LNCaP clone FGC (cell line): ENCODE measurements around the gene RIMS1.

Experiments
- DNase-seq: peaks from one replicate; pipeline ENCODE4 v3.0.0-alpha.2; 2011; ENCODE audit warnings: low read depth
- H3K4me3 ChIP-seq: 2 replicates; pipeline ENCODE4 v1.5.1; 2011; ENCODE audit warnings: mild to moderate bottlenecking, low read depth, low read length, control low read depth
- TF ChIP-seq, protein P1 (sequence below): IDR thresholded peaks from 2 replicates; pipeline ENCODE4 v1.5.1; 2012; ENCODE audit warnings: mild to moderate bottlenecking; ENCODE audit not compliant: control insufficient read depth, insufficient read depth; ENCODE audit errors: extremely low read depth

Gene RIMS1

DNA sequence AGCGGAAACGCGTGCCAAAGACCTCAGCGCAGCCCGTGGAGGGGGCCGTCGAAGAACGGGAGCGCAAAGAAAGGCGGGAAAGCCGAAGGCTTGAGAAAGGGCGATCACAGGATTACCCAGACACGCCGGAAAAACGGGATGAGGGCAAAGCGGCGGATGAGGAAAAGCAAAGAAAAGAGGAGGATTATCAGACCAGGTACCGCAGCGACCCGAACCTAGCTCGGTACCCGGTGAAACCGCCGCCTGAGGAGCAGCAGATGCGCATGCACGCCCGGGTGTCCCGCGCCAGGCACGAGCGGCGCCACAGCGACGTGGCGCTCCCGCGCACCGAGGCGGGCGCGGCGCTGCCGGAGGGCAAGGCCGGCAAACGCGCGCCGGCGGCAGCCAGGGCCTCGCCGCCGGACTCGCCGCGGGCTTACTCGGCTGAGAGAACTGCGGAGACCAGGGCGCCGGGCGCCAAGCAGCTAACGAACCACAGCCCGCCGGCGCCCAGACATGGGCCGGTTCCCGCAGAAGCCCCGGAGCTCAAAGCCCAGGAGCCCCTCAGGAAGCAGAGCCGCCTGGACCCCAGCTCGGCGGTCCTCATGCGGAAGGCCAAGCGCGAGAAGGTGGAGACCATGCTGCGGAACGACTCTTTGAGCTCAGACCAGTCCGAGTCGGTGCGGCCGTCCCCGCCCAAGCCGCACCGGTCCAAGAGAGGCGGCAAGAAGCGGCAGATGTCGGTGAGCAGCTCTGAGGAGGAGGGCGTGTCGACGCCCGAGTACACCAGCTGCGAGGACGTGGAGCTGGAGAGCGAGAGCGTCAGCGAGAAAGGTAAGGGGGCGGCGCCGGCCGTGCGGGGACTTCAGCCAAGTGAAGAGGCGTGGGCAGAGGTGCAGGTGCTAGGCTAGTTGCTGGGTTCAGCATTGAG, 296.2 kb downstream of the RIMS1 start:
- TF ChIP-seq, protein P1, sequence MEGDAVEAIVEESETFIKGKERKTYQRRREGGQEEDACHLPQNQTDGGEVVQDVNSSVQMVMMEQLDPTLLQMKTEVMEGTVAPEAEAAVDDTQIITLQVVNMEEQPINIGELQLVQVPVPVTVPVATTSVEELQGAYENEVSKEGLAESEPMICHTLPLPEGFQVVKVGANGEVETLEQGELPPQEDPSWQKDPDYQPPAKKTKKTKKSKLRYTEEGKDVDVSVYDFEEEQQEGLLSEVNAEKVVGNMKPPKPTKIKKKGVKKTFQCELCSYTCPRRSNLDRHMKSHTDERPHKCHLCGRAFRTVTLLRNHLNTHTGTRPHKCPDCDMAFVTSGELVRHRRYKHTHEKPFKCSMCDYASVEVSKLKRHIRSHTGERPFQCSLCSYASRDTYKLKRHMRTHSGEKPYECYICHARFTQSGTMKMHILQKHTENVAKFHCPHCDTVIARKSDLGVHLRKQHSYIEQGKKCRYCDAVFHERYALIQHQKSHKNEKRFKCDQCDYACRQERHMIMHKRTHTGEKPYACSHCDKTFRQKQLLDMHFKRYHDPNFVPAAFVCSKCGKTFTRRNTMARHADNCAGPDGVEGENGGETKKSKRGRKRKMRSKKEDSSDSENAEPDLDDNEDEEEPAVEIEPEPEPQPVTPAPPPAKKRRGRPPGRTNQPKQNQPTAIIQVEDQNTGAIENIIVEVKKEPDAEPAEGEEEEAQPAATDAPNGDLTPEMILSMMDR = no peak
- H3K4me3 ChIP-seq = peak overlapping the region; percentile 60
- peak; percentile 79 for DNase-seq

DNA sequence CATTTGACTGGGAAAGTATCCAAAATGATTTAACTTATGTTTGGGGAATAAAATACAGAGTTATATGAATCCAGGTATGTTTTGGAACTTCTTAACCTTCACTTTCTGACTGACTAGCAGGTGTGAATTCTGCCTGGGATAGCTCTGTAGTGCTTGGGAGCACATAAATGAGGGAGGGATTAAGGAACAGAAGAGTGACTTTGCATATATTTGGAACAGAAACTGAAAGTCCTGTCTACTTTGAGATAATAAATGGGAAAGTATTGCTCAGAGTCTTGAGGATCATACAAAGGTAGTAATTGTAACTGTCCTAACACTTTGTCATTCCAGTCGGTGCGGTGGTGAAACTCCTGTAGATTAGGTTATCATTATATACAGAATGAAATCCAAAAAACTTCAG, 317.6 kb downstream of the RIMS1 start:
- H3K4me3 ChIP-seq = no peak overlapping the region
- TF ChIP-seq, protein P1 = no peak
- no peak for DNase-seq

DNA sequence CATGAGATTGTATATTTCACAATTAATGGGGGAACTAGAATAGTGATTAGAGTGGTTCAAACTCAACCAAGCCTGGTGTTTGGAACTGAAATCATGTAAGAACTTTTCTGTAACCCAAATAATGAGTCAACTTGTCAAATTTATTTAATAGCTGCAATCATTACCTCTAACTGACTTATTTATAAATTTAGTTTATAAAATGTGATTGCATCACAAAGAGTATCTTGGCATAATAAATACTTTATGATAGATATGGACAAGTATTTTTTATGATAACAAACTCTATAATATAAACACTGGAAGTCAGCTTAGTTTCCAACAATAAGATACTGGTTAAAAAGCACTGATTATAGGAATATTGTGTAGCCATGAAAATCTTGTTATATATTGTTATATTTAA, 319.1 kb downstream of the RIMS1 start:
- H3K4me3 ChIP-seq = no peak overlapping the region
- TF ChIP-seq, protein P1 = no peak
- DNase-seq = no peak

DNA sequence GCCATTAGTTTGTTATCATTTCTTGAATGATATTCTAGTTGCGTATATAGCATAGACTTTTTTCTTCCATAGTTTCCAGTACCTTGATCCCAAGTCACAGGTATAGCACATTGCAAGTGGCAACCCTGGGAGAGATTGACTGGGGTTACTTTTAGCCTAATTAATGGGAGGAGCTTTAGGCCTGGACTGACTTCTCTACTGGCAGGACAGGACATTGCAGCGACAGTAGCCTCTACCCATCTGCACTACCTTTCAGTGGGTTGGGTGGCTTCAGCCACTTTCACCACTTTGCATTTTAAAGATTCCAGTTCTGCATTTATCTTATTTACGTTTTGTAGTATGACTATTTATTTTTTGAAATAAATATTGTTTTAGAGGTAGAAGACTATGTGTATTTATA, 320.3 kb downstream of the RIMS1 start:
- DNase-seq = no peak
- H3K4me3 ChIP-seq = no peak overlapping the region
- TF ChIP-seq, protein P1 = no peak

DNA sequence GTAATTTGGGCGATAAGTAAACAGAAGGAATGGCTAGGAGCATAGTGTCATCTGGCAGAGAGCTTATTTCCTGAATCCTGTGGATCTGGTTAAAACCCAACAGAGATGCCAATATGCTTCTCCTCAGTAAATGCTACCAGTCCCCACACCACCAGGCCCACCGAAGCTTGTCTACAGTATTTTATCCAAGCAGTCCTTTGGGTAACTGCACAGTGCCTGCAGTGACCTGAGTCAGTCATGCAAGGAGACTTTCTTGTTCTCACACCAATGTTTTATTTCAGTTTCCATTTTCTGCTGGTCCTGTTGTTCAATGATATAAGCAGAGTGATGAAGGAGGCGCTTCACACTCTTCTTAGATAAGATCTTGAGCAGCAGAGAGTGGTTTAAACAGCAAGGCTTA, 326.3 kb downstream of the RIMS1 start:
- DNase-seq = no peak

DNA sequence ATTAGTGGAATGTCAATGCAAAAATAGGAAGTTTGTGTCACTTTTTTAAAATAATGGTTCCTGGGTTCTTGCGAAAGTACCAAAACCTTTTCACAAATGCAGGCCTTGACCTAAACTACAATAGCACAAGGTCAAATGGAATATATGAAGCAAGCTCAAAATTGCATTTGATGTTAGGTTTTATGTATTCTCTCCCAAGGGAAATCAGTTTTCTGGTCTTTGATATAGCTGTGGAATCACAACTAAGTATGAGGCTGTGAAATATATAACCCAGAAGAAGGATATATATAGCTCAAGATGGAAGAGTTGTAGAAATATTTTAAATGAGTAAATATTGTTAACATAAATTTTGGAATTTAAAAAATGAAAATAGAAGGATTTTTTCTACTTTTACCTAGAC, 327.3 kb downstream of the RIMS1 start:
- TF ChIP-seq, protein P1 = no peak
- DNase-seq = no peak
- H3K4me3 ChIP-seq = no peak overlapping the region

More for the DNA sequence above, 326.3 kb downstream of the RIMS1 start:
- H3K4me3 ChIP-seq = no peak overlapping the region
- TF ChIP-seq, protein P1 = no peak
